GM03348 (cell line): ENCODE measurements around the gene HPDL.

ENCODE experiments used
- DNase-seq: peaks from one replicate; pipeline ENCODE4 v3.0.0; 2012; ENCODE audit warnings: low spot score

The HPDL gene

DNA sequence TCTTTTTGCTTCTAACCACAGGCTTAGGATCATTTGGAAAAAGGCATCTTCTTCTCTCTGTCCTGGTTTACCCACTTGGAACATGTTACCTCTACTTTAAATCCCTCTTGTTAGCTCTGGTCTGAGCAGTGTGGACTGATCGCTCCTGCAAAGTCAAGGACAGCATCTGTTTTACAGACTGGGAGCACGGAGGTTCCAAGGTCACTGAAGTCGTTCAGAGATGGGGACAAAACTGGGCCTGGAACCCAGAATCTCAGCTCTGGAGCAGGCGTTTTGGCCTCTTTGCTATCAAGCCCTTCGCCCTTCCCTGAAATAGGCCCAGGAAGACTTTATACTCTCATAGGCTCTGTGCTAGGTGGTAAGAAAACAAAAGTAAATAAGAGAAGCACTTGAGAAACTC is 24.8 kb downstream of the HPDL start:
- DNase-seq = no peak

DNA sequence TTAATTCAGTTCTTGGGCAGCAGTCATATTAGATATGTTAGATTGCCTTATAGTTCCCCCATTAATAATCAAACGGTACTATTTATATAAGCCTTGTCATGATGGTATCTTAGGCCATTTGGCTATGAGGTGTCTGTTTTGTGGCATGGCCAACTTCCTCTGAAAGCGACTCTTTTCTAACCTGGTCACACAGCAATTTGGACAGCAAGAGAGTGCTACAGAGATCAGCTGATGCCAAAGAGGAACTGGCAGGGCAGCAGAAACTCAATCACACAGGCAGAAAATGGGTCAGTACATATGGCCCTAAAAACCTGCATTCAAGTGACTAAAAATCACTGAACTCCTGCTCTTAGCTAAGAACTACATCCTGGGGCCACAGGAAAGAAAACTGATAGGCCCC is 27.0 kb downstream of the HPDL start:
- DNase-seq = no peak

DNA sequence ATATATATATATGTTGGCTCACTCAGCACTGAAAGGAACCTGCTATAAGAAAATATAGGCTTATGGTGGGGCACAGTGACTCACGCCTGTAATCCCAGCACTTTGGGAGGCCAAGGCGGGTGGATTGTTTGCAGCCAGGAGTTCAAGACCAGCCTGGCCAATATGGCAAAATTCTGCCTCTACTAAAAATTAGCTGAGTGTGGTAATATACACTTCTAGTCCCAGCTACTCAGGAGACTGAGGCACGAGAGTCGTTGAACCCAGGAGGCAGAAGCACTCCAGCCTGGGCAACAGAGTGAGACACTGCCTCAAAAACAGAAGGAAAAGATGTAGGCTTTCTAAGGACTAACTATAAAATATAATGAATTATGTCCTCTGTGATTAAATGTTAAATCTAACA is 28.1 kb downstream of the HPDL start:
- DNase-seq = no peak

DNA sequence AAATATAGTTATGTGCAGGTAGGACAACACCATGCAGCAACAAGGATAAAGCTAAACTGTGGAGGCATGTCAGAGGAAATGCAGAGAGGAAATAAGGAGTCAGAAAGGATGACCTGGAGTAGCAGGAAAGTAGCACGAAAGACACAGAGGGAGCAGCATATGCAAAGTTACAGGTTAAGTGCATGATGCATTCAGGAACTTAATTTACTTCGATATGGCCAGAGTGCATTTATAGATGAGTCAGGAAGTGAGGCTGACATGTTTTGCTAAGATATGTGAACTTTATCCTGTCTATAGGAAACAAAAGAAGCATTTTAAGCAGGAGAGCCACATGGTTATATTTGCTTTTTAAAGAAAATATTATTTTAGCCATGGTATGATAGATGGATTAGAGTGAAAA is 29.0 kb downstream of the HPDL start:
- no peak for DNase-seq

DNA sequence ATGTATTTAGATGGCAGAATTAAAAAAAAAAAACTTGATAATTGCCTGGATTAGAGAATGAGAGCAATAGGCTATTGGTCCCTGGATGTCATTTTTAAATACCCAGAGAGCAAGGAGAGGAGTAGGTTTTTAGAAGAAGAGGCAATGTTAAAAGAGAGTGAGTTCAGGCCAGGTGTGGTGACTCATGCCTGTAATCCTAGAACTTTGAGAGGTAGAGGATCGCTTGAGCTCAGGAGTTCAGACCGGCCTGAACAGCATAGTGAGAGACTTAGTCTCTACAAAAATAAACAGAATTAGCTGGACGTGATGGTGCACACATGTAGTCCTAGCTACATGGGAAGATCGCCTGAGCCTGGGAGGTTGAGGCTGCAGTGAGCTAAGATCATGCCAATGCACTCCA is 29.5 kb downstream of the HPDL start:
- DNase-seq = no peak

DNA sequence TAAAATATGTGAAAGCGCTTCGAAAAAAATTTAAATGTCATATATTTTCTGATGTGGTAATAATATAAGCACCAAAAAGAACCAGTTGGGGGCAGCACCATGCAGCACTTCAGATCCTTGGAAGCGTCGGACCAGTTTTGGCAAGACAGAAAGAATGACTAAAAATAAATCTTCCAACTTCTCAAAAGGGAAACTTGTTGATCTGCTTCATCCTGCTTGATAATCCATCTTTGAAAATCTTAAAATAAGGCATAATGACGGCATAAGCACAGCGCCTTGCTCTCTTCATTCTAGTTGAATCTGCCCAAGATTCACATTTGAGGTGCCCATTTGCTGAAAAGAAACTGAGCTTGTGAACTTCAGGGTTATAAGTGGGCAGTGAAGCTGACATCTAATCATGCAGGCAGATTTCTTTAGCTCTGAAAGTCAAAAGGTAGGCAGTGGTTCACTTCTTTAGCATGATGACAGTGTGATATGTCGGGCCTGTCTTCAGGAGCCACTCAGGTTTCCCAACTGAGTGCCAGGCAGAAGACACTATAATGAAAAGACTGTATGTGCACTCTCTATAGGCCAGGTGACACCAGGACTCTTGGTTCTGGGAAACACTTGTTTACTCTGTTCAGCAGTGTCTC is 33.3 kb downstream of the HPDL start:
- peak; percentile 75 for DNase-seq

DNA sequence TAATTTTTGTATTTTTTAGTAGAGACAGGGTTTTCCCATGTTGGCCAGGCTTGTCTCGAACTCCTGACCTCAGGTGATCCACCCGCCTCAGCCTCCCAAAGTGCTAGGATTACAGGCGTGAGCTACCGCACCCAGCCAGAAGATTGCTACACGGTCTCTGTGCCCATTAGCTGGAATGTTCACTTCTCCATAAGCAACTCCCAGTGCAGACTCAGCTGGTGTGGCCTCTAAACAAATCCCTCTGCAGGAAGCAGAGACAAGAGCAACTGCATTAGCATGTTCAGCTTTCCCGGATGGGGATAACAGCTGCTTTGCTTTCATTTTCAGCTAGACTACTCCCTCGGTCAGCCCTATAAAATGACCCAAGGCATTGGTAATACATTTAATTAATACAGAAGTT is 34.3 kb downstream of the HPDL start:
- peak; percentile 54 for DNase-seq

DNA sequence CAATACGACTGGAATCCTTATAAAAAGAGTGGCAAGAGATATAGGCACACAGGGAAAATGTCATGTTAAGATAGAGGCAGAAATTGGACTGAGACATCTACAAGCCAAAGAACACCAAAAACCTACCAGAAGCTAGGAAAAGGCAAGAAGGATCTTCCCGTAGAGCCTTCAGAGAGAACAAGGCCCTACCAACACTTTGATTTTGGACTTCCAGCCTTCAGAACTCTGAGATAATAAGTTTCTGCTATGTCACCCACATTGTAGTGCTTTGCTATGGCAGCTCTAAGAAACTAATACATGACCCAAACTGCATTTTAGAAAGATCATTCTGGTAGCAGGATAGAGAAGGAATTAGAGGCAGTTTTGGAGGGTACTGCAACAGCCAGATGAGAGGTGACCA is 37.6 kb downstream of the HPDL start:
- no peak for DNase-seq

DNA sequence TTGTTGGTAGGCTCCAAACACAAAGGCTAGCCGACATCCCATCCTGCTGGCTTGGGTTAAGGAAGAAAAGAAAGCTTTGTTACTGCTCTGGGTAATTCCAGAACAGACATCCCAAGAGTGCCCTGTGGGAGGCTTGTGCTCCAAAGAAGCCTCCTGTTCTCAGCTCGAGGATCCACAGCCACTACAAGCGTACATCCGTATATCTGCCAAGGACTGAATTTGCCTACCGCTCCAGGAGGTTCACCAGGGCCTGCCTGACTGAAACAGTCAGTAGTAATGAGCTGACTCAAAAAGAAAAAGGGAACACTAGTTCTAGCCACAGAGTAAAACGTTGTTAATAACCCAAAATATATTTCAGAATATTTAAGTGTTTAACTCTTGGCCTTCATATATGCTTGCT is 38.4 kb downstream of the HPDL start:
- no peak for DNase-seq

DNA sequence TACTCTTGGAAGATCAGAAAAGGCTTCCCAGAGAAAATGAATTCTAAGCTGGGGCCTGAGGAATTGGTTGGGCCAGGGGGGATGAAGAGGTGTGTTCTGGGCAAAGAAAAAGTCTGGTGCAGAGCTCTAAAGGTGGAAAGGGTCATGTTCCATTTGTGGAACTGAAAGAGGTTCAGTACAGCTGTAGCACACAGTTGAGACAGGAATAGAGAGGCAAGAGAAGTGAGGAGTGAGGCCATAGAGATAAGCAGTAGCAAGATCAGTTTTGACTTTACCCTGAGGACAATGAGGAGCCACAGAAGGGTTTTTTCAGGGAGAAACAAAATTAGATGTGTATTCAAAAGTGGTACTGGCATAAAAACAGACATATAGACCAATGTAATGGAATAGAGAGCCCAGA is 43.9 kb downstream of the HPDL start:
- DNase-seq = no peak

DNA sequence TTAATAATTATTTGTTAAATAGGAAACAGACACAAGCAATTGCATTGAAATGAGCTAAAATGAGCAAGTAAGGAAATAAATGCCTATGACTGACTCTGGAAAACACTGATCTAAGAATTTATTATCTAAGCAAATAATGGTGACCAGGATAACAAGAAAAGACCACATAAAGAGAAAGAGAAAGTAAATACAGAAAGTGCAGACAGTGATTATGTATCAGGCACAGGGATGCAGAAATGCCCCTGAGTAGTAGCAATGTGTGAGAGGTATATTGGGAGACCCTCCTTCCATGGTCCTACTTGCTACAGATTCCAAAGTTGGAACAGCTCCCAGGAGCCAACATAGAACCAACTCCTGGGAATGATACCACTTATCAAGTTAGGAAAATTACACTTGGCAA is 46.9 kb downstream of the HPDL start:
- no peak for DNase-seq

DNA sequence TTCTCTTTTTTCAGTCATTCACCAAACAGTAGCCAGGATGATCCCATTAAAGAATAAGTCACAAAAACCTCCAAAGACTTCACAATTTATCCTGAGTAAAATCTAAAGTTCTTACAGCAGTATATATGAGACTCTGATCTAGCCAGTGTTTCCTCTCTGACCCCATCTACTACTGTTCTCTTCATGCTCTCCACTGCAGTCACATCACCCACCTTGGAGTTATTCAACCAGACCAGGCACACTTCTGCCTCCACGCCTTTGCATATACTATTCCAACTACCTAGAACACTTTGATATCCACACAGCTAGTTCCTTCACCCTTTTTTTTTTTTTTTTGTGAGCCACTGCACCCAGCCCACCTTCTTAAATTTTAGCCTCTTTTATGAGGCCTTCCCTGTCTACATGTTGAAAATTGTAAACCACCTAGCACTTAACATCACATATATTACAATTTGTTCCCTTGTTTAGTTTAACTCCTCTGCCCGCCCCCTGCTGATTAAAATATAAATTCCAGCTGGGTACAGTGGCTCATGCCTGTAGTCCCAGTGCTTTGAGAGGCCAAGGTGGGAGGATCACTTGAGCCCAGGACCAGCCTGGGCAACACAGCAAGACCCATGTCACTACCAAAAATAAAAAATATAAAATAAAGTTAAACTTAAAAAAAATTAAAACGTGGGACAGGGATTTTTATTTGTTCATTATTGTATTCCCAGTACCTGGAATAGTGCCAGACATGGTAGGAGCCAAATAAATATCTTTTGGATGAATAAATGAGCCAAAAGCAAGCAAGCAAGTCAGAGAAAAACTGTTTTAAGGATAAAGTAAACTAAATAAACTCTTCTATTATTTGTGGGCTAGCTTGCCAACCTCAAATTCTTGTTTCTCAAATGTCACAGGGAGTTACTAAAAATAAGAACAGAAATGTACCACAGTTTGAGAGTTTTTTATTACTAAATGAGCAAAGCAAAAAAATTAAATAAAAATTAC is 48.7 kb downstream of the HPDL start:
- peak; percentile 7 for DNase-seq

DNA sequence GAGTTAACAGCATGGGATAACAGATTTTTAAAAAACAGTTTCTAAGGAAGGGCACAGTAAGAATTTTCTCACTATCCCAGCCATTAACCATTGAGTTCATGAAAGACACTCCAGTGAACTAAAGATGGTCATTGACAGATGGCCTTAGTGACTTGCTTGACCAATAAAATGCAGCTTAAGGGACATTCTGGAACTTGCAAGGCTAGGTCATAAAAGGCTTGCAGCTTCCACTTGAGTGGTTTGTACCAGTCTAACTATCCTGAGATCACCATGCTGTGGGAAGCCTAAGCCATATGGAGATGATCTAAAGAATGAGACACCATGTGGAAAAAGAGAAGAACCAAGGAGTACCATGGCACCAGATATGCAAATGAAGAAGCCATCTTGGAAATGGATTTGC is 51.5 kb downstream of the HPDL start:
- DNase-seq = no peak
